Measurements from ENCODE around the gene TMEM219. TPM values are rescaled to one million over a fixed set of nuclear protein-coding genes. Genes with fewer than 3 reads are reported as not detected.

TMEM219 gene
- total and polyA plus RNA-seq, 10 of the 15 experiments (the other 5 are each of a cell fraction or from before 2014, with no cell fraction given): 33.6 to 74.6 (median 56.5) TPM

GRCh38 chr16:29961479-29962343 lies at the start of gene TMEM219 (continued):
- TF ChIP-seq POU2F2 (IDR thresholded peaks at IDR 0.05; ENCODE audit: borderline replicate concordance, low read depth, low read length) (peak; percentile 48; the same call in 1 of the 3 replicates), HDGF (IDR thresholded peaks at IDR 0.05) (0 out of 2 replicates have a peak, but pooled peaks have one; percentile 14), HSF1 (IDR thresholded peaks at IDR 0.05; ENCODE audit: low read depth, low read length) (no peak), SIX5 (IDR thresholded peaks at IDR 0.05; ENCODE audit: low read depth, low read length, severe bottlenecking) (peak; percentile 20), JUND (IDR thresholded peaks at IDR 0.05; ENCODE audit: low read depth, low read length) (peak; percentile 95), NR2F1 (conservative IDR thresholded peaks at IDR 0.05) (peak; percentile 26; the same call in 1 of the 2 replicates), GATAD2B (conservative IDR thresholded peaks at IDR 0.05; ENCODE audit: low read depth) (peak; percentile 58; the same call in 1 of the 2 replicates), TCF12 (IDR thresholded peaks at IDR 0.05; ENCODE audit: low read depth, low read length) (no peak), SMAD5 (IDR thresholded peaks at IDR 0.05; ENCODE audit: low read depth) (no peak; the same call in 1 of the 2 replicates), ZBTB40 (IDR thresholded peaks at IDR 0.05; ENCODE audit: borderline replicate concordance) (peak; percentile 28; the same call in 1 of the 2 replicates), KLF5 (IDR thresholded peaks at IDR 0.05; ENCODE audit: partially characterized antibody) (peak; percentile 98), PKNOX1 (IDR thresholded peaks at IDR 0.05) (peak; percentile 9; the same call in 1 of the 2 replicates), TAF1 (IDR thresholded peaks at IDR 0.05; ENCODE audit: borderline replicate concordance, low read depth, low read length) (peak; percentile 79), IRF3 (IDR thresholded peaks at IDR 0.05) (no peak), YBX1 (IDR thresholded peaks at IDR 0.05) (no peak), BCLAF1 (IDR thresholded peaks at IDR 0.05) (peak; percentile 90), MYC (IDR thresholded peaks at IDR 0.05; ENCODE audit: insufficient read depth, insufficient read length, insufficient replicate concordance, low read length, severe bottlenecking) (no peak)

Measured in GM12878 (cell line).